Measurements from ENCODE around the gene MPO.

Gene MPO

DNA sequence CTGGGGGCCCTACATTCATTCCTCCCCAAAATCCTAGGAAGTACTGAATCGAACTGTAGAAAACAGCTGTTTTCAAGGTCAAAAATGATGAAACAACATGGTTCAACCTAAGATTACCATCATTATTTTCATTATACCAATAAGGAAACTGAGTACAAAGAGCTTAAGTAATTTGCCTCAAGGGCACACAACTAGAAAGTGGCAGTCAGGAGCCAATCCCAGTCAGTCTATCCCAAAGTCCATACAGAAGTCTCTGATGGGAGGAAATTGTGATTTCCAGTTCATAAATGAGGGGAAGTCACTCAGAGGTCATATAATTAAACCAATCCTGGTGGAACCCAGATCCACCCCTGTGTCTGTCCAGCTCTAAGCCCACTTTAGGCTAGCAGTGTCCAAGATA, 34.0 kb downstream of the MPO start:
- H3K4me3 ChIP-seq (ENCODE audit: low read depth, low read length), result no peak overlapping the region
- no peak for DNase-seq (ENCODE audit: low read depth)
- TF ChIP-seq, protein P1, sequence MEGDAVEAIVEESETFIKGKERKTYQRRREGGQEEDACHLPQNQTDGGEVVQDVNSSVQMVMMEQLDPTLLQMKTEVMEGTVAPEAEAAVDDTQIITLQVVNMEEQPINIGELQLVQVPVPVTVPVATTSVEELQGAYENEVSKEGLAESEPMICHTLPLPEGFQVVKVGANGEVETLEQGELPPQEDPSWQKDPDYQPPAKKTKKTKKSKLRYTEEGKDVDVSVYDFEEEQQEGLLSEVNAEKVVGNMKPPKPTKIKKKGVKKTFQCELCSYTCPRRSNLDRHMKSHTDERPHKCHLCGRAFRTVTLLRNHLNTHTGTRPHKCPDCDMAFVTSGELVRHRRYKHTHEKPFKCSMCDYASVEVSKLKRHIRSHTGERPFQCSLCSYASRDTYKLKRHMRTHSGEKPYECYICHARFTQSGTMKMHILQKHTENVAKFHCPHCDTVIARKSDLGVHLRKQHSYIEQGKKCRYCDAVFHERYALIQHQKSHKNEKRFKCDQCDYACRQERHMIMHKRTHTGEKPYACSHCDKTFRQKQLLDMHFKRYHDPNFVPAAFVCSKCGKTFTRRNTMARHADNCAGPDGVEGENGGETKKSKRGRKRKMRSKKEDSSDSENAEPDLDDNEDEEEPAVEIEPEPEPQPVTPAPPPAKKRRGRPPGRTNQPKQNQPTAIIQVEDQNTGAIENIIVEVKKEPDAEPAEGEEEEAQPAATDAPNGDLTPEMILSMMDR (IDR thresholded peaks at IDR 0.05; ENCODE audit: control insufficient read depth, extremely low read depth, insufficient read depth), result no peak

- H3K4me3 ChIP-seq (ENCODE audit: low read depth, low read length), result no peak overlapping the region
- DNase-seq (ENCODE audit: low read depth), result no peak
- TF ChIP-seq, protein P1 (IDR thresholded peaks at IDR 0.05; ENCODE audit: control insufficient read depth, extremely low read depth, insufficient read depth), result no peak
Observed at GRCh38 chr17:58246104-58246740, 34.5 kb downstream of the MPO start.

DNA sequence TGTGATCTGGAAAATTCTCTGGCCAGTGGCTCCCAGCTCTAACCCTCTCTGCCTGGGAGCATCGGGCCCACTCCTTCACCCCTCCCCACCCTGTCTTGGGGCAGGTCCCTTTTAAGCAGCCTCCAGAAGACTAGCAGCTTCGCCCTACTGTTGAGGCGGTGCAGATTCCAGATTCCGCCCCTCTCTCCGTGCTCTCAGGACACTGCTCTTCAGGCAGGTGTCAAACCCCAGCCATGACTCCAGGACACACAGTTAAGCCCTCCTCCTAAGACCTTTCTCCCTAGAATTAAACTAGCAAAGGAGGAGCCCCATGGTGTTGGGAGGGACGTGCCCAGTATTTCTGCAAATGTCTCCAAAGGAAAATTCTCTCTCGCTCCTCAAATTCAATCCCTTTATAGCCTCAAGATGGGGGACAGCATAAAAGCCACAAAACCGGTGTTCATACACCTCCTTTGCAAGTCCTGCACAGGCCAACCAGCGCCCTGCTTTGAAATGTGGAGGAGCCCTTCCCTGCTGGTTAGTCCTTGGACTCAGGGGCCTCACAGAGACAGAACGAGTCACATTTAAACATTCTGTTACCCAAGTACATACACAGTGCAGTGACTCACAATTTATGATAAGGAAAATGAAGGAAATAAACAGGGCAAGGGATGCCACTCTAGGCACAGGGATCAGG, 35.2 kb downstream of the MPO start:
- H3K4me3 ChIP-seq (ENCODE audit: low read depth, low read length), result no peak overlapping the region
- TF ChIP-seq, protein P1 (IDR thresholded peaks at IDR 0.05; ENCODE audit: control insufficient read depth, extremely low read depth, insufficient read depth), result no peak
- no peak for DNase-seq (ENCODE audit: low read depth)

DNA sequence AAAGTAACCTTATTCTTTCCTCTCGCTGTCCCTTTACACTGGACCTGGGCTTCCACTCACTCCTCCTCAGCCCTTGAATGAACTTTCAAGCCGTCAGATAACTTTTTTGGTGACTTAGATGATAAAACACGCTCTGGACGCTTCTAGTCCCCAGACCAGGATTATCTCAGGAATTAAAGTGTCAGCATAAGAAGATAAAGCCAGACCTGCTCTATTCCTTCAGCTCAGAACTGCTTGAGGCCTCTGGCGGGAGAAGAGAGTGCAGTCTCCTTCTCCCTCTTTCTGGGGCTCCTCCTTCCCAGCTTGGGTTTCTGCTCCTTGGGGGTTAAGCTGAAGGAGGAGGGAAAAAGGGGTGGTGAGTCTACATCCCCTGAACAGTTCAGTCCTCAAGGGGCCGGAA, 35.8 kb downstream of the MPO start:
- no peak for DNase-seq (ENCODE audit: low read depth)
- TF ChIP-seq, protein P1 (IDR thresholded peaks at IDR 0.05; ENCODE audit: control insufficient read depth, extremely low read depth, insufficient read depth), result no peak
- no peak overlapping the region for H3K4me3 ChIP-seq (ENCODE audit: low read depth, low read length)

DNA sequence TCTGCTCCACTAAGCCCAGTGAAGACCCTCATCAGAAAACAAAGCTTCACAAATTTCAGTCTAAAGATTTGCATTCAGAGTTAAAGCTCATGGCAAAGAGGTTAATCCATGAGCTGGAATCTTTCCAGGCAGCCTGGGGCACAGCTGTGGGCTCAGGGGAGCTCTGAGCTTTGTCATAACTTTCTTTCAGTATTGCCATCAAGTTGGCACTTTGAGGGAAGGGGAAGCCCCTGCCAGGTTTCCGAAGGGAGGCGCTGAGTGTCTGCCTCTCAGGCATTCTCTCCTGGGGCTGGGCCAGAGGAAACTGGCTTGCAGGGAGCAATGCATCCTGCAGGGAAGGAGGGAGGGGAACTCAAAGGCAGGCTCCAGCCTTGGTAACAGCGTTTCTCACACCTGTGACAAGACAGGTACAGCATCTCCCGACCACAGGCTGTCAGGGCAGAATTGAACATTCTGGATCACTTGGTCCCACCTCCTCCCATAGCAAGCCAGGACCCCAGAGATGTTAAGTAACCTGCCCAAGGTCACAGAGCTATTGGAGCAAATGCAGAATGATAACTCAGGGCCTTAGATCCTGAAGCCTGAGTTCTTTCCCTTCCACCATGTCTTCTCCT, 38.5 kb downstream of the MPO start:
- no peak for DNase-seq (ENCODE audit: low read depth)
- no peak overlapping the region for H3K4me3 ChIP-seq (ENCODE audit: low read depth, low read length)
- TF ChIP-seq, protein P1 (IDR thresholded peaks at IDR 0.05; ENCODE audit: control insufficient read depth, extremely low read depth, insufficient read depth), result no peak

- TF ChIP-seq, protein P1 (IDR thresholded peaks at IDR 0.05; ENCODE audit: control insufficient read depth, extremely low read depth, insufficient read depth), result no peak
- DNase-seq (ENCODE audit: low read depth), result no peak
- H3K4me3 ChIP-seq (ENCODE audit: low read depth, low read length), result no peak overlapping the region
Observed at GRCh38 chr17:58239987-58240386, 40.7 kb downstream of the MPO start.
